GM12875 (cell line): ENCODE data around the gene ZNF534.

Experiments used
- H3K4me3 ChIP-seq: one replicate; pipeline ENCODE4 v1.5.1; 2011; ENCODE audit warnings: low read depth, low read length, control low read depth
- TF ChIP-seq, protein P1 (sequence below): IDR thresholded peaks from 2 replicates; pipeline ENCODE4 v1.5.1; 2011; ENCODE audit warnings: low read depth, mild to moderate bottlenecking, control low read depth, inconsistent platforms, low read length, moderate library complexity, borderline replicate concordance; ENCODE audit not compliant: insufficient read depth

ZNF534 gene

DNA sequence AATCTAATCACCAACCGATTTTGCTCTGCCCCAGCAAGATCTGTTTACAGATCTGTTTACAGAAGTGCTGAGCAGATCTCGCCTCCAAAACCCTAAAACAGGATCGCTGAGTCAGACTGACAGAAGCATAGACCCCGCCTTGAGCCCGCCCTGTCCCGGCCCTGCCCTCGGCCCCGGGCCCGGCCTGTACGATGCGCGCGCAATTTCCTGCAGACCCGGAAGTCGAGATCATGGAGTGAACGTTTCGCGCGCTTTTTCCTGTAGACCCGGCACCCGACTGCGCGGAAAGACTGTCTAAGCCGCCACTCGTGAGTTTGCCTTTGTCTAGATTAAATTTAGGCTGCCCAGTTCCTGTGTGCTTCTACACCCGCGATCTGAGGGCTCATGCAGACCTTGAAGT, at the start of gene ZNF534:
Gene ZNF534 (plus strand): TSS at position 212 of the 400 bp plus-strand sequence. CDS start 2,327 bp downstream, outside the sequence.
- TF ChIP-seq, protein P1, sequence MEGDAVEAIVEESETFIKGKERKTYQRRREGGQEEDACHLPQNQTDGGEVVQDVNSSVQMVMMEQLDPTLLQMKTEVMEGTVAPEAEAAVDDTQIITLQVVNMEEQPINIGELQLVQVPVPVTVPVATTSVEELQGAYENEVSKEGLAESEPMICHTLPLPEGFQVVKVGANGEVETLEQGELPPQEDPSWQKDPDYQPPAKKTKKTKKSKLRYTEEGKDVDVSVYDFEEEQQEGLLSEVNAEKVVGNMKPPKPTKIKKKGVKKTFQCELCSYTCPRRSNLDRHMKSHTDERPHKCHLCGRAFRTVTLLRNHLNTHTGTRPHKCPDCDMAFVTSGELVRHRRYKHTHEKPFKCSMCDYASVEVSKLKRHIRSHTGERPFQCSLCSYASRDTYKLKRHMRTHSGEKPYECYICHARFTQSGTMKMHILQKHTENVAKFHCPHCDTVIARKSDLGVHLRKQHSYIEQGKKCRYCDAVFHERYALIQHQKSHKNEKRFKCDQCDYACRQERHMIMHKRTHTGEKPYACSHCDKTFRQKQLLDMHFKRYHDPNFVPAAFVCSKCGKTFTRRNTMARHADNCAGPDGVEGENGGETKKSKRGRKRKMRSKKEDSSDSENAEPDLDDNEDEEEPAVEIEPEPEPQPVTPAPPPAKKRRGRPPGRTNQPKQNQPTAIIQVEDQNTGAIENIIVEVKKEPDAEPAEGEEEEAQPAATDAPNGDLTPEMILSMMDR: no peak
- no peak within 1 kb of the TSS for H3K4me3 ChIP-seq

DNA sequence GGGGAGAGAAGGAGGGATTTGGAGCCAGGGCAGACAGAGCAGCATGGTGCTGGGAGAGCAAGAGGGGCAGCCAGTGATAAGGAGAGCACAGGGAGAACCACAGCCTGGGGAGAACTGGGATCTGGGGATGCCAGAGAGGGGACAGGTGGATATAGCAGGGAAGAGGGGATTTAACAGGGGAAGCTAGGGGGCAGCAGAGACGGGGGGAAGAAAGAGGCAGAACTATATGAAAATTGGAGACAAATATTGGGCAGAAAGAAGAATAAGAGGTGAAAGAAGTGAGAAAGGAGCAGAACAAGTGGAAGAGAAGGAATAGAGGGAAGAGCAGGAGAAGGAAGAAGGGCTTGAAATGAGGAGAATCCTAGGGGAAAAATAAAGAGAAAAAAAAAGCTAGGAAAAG, 37.8 kb upstream of the ZNF534 start:
- TF ChIP-seq, protein P1: no peak
- H3K4me3 ChIP-seq: no peak overlapping the region

DNA sequence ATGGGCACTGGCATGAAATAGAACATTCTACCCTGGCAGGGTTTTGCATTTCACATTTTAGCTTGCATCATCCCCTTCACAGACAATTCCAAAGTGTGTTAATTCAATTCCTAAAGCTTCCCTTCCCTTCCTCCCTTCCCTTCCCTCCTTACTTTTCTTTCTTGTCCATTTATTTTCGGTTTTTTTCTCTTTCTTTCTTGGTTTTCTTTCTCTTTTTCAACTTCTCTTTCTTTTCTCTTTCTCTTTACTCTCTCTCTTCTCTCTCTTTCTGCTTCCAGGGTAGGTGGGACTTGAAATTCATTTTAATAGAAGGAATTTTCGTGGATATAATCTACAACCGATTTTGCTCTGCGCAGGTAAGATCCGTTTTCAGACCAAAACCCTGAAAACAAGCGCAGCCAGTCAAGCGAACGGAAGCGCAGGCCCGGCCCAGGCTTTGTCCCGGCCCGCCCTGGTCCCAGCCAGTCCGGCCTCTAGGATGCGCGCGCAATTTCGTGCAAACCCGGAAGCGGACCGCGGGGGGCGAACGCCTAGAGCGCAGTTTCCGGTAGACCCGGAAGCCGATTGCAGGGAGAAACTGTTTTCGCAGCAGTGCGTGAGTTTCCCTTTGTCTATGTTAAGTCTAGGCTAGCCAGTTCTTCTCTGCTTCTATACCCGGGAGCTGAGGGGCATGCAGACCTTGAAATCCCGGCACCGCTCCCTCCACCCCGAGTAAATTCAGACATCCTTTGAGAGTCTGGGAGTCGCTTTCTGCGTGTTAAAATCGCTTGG, 31.5 kb upstream of the ZNF534 start, which contains the start of gene ZNF528:
Gene ZNF528 (plus strand): TSS at position 540 of the 771 bp plus-strand sequence. CDS start 4,165 bp downstream, outside the sequence.
- TF ChIP-seq, protein P1: no peak
- H3K4me3 ChIP-seq: no peak within 1 kb of the TSS

DNA sequence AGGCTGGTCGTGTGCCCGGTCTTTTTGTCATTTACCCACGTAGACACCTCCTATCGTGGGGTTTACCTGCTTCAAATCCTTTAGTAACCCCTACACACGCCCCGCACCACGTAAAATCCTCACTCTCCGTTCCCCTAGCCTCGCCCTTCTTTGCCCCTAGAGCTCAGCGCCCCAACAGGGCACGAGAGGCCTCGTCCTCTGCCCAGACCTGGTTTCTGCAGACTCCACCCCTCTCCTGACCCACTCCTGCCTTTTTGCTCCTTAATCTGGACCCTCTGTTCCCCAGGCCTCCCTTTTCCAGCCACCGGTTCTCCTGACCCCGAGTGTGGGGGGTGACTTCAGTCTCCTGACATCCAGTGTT, 30.9 kb upstream of the ZNF534 start:
- H3K4me3 ChIP-seq: no peak overlapping the region
- TF ChIP-seq, protein P1: no peak

DNA sequence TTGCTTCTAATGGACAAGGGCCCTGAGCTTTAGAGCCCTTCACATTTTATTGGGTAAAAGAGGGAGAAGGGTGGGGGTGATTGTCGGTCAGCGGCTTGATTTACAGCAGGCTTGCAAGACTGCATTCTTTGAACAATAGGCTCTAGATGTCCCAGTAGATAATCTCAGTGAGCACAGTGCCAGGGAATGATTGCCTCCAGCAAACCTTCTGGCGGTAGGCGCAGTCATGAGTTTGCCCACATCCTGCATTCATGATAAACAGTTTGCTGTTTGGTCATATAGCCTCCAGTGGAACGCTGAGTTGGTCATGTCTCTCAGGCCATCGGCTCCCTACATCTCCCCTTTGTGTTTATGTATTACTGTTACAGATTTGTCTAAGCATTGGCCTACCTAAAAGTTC, 18.7 kb upstream of the ZNF534 start:
- no peak overlapping the region for H3K4me3 ChIP-seq
- TF ChIP-seq, protein P1: no peak

DNA sequence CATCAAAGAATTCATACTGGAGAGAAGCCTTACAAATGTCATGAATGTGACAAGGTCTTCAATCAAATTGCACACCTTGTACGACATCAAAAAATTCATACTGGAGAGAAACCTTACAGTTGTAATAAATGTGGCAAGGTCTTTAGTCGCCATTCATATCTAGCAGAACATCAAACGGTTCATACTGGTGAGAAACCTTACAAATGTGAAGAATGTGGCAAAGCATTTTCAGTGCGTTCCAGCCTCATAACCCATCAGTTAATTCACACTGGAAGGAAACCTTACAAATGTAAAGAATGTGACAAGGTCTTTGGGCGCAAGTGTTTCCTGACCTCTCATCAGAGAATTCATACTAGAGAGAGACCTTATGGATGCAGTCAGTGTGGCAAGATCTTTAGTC, 13.2 kb upstream of the ZNF534 start:
- TF ChIP-seq, protein P1: no peak
- H3K4me3 ChIP-seq: no peak overlapping the region

DNA sequence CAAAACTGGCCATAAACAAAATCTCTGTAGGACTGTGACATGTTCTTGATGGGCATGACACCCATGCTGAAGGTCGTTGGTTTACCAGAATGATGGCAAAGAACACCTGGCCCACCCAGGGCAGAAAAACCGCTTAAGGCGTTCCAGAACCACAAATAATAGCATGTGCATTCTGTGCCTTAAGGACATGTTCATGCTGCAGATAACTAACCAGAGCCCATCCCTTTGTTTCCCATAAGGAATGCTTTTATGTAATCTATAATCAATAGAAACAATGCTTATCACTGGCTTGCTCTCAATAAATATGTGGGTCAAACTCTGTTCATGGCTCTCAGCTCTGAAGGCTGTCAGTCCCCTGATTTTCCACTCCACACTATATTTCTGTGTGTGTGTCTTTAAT, 13.2 kb downstream of the ZNF534 start:
- TF ChIP-seq, protein P1: no peak

More for the DNA sequence above, 13.2 kb downstream of the ZNF534 start:
- H3K4me3 ChIP-seq: no peak overlapping the region
